Measurements from ENCODE around the gene BDH1. TPM values are rescaled to one million over a fixed set of nuclear protein-coding genes. Genes with fewer than 3 reads are reported as not detected.

BDH1 gene
- polyA plus RNA-seq, 3 donors = 39.9 to 44.2 (median 40.0) TPM

- DNase-seq (ENCODE audit: low read depth in 3 of 3, low spot score in 2 of 3) = no peak
These were observed 89.0 kb downstream of the BDH1 start for GRCh38 chr3:197466586-197467399.

- no peak for DNase-seq (ENCODE audit: low read depth in 3 of 3, low spot score in 2 of 3)
These were observed 89.7 kb downstream of the BDH1 start for GRCh38 chr3:197465996-197466549.

- DNase-seq (ENCODE audit: low read depth in 3 of 3, low spot score in 2 of 3) = no peak
These were observed 90.4 kb downstream of the BDH1 start for GRCh38 chr3:197465197-197465995.

- DNase-seq (ENCODE audit: low read depth in 3 of 3, low spot score in 2 of 3) = no peak
These were observed 91.0 kb downstream of the BDH1 start for GRCh38 chr3:197464794-197465193.

GRCh38 chr3:197463279-197463678 lies 92.5 kb downstream of the BDH1 start:
- no peak for DNase-seq (ENCODE audit: low read depth in 3 of 3, low spot score in 2 of 3)

DNA sequence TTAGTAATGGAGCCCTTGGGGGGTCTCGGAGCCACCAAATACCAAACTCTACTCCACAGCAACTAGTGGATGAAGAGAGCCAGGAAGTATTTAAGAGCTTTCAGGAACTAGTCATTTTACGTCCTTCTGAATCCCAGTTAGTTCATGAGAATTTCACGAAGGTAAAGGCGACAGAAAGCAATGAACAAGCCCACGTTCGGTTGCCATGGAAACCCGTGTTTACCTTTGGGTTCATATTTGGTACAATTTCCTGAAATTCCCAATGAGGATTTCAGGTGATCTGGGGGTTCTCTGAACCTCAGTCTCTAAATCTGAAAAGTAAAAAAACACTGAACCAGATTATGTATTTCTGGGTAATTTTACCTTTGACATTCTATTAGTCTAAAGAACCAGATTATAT lies 93.0 kb downstream of the BDH1 start:
- no peak for DNase-seq (ENCODE audit: low read depth in 3 of 3, low spot score in 2 of 3)

DNA sequence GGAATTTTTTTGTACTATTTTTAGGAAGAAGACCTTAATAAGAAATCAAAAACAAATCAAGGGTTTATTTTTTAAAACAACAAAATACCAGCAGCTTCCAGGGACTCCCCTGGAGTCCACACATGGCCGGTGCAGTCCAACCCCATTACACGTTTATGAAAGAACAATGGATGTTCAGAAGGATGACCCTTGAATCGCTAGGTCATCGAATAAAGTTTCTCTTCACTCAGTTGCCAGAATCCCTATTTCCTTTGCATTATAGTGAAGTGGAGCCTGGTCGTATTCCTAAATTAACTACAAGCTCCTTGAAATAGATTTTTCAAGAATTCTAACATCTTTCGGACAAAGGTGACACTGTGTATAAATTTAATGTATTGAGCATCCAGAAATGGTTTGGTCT lies 95.1 kb downstream of the BDH1 start:
- DNase-seq (ENCODE audit: low read depth in 3 of 3, low spot score in 2 of 3) = no peak

DNA sequence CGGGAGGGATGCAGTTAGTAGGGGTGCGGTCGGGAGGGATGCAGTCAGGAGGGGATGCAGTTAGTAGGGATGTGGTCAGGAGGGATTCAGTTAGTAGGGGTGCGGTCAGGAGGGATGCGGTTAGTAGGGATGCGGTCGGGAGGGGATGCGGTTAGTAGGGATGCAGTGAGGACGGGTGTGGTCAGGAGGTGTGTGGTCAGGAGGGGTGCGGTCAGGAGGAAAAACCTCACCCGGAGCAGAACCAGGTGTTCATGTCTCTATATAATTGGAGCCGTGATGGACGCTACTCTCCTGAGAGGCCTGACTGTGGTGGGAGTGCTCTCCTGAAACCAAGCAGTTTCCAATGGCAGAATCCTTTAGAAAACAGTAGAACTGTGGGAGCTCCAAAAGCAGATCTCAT lies 95.8 kb downstream of the BDH1 start:
- DNase-seq (ENCODE audit: low read depth in 3 of 3, low spot score in 2 of 3) = no peak

Other genes with a start within 250 kb of the BDH1 start
- gene RUBCN, start 180.9 kb upstream of the BDH1 start, polyA plus RNA-seq (ENCODE audit: insufficient read length in 3 of 3) = 10 to 100 TPM in 1 of 3 donors, 1 to 10 TPM in 2; 9.5 to 10.4 (median 9.6) TPM
- 100 to 1,000 TPM in 2 of 3 donors, 10 to 100 TPM in 1; 99.4 to 111 (median 108) TPM for gene FYTTD1, start 193.9 kb upstream of the BDH1 start, polyA plus RNA-seq (ENCODE audit: insufficient read length in 3 of 3)
- gene LRCH3, start 235.3 kb upstream of the BDH1 start, polyA plus RNA-seq (ENCODE audit: insufficient read length in 3 of 3) = 10 to 100 TPM; 34.4 to 39.5 (median 36.0) TPM

Data from right renal cortex interstitium (tissue), 3 donors.